Heart right ventricle (tissue), 16 donors: ENCODE measurements around the gene AP4B1. TPM values are rescaled to one million over a fixed set of nuclear protein-coding genes. Genes with fewer than 3 reads are reported as not detected.

Source experiments
- ATAC-seq, 8 donors: fragments of 200-7000 bp; cut with Tn5 transposase; one replicate each; pipeline ENCODE4 v1.9.1; 2020; ENCODE audit warnings: mild to moderate bottlenecking in 8 of 8, moderate library complexity in 8 of 8, moderate number of reproducible peaks in 1 of 8
- DNase-seq, 2 donors: peaks; one replicate each; pipeline ENCODE4 v3.0.0-alpha.2; 2020
- H3K27ac ChIP-seq, 10 donors: fragments of 200-600 bp; sonication (generic) in 2 of 10; one replicate each; pipeline versions ENCODE4 v1.5.0 to v1.8.0; 2020 to 2022; ENCODE audit warnings: mild to moderate bottlenecking in 3 of 10
- H3K27me3 ChIP-seq, 7 donors: fragments of 200-600 bp; one replicate each; pipeline ENCODE4 v1.8.0; 2021 to 2022; ENCODE audit warnings: mild to moderate bottlenecking in 2 of 7
- H3K36me3 ChIP-seq, 9 donors: fragments of 200-600 bp; sonication (generic) in 1 of 9; one replicate each; pipeline versions ENCODE4 v1.5.0 to v1.8.0; 2020 to 2022; ENCODE audit warnings: mild to moderate bottlenecking in 2 of 9
- H3K4me1 ChIP-seq, 9 donors: fragments of 200-600 bp; sonication (generic) in 1 of 9; one replicate each; pipeline versions ENCODE4 v1.5.0 to v1.8.0; 2020 to 2022; ENCODE audit warnings: mild to moderate bottlenecking in 4 of 9
- H3K4me3 ChIP-seq, 10 donors: fragments of 200-600 bp; sonication (generic) in 2 of 10; one replicate each; pipeline versions ENCODE4 v1.5.0 to v1.8.0; 2020 to 2022; ENCODE audit warnings: mild to moderate bottlenecking in 7 of 10, moderate library complexity in 2 of 10
- H3K9me3 ChIP-seq, 11 donors: fragments of 200-600 bp in 10 of 11; sonication (generic) in 2 of 11; one replicate each; pipeline versions ENCODE4 v1.5.0 to v1.8.0; 2013 to 2022; ENCODE audit warnings: mild to moderate bottlenecking in 2 of 11, control low read depth in 1 of 11, moderate library complexity in 1 of 11
- CTCF ChIP-seq, 9 donors: fragments of 200-600 bp; sonication (generic) in 2 of 9; IDR thresholded peaks; one replicate each; pipeline versions ENCODE4 v1.5.0 to v1.8.0; 2021 to 2022; ENCODE audit warnings: antibody characterized with exemption in 9 of 9, mild to moderate bottlenecking in 5 of 9, moderate library complexity in 1 of 9
- WGBS, 2 donors: extraction: QIAGEN DNeasy Blood & Tissue Kit; methylation state at CpG; one replicate each; pipeline ENCODE4 v1.1.7; 2013; ENCODE audit warnings: inconsistent platforms in 1 of 2; 5-methylcytosine and 5-hydroxymethylcytosine counted together
- intact Hi-C, 10 donors: fragments of 100-400 bp; cut with DNase I; formaldehyde crosslinking; loops; one replicate each; pipeline versions ENCODE4 v1.11.1 to v1.14.2; 2022
- polyA plus RNA-seq, 2 donors: library from polyadenylated mRNA; stranded (reverse); fragments of 200-250 nt; gene quantifications; one replicate each; pipeline ENCODE4 v1.2.3, GENCODE V29; 2013
- total RNA-seq, 10 donors: library from RNA; stranded (reverse); fragmentation: NEBNext Ultra II Directional in 3 of 10; extraction: Animal tissue kit (Norgen Biotek cat#: 25700) in 3 of 10; gene quantifications; one replicate each; pipeline versions ENCODE4 v1.2.1 to v1.2.4, GENCODE V29; 2021 to 2023
- donor health status: Arrhythmogenic right ventricular cardiomyopathy.
- donor health status: ischemic (EF 13 %, LVEDD 7.1; RV severe dilation, severe dysfunction).
- donor health status: healthy with polysubstance abuse.
- donor health status: DM: no; HTN: yes; CAD: no.
- donor health status: DM: no; HTN: no; CAD: no.
- donor health status: ischemic (EF 25% LVEDD 6.9; RV normal size, moderate dysfunction).
- donor health status: ischemic (EF 25% LVEDD 5.7; RV mildly dilated, moderate dysfunction).
- donor health status: healthy.
- donor health status: DM: yes; HTN: yes; CAD: no.
- donor health status: Ischemic cardiomyopathy.
- donor health status: ischemic (EF 35%, LVEDD 5.7; RV mildly dilated, moderate dysfunction).
- donor health status: nonischemic (EF 11% LVEDD 7.7; RV severe dilation, severe dysfunction).
- donor health status: DM: yes; HTN: yes; CAD: no.
- donor health status: PGD.
- donor health status: ischemic (EF 29% LVEDD 5.4; RV normal size, mild dysfunction).
- donor health status: nonischemic (EF 23%, LVEDD 6.1; RV moderate dilation, normal function).

Gene AP4B1
- total and polyA plus RNA-seq, 12 donors = 7.5 to 15.4 (median 11.5) TPM

- TF ChIP-seq CTCF (IDR thresholded peaks at IDR 0.05) = no peak
- Histone ChIP-seq H3K27me3 (no peaks in the 10 kb centered on the region), H3K36me3 (no peaks in the 10 kb centered on the region), H3K4me1 (peaks cover 0 to 5% (median 0%) of the 10 kb centered on the region in 9 donors), H3K9me3 (no peaks in the 10 kb centered on the region), H3K27ac (no peak overlapping the region), H3K4me3 (no peak overlapping the region)
- ATAC-seq (no peak), DNase-seq (no peak)
- intact Hi-C loops = no loop called here
- WGBS, 2 donors = 87 to 88% methylated on average over 17 of the region's 17 CpGs
These were observed 17.9 kb downstream of the AP4B1 start for GRCh38 chr1:113886417-113887401.

- no peak overlapping the region for H3K4me3 ChIP-seq
- H3K27me3 ChIP-seq = no peaks in the 10 kb centered on the region
- TF ChIP-seq CTCF (IDR thresholded peaks at IDR 0.05) = no peak
- peaks cover 0 to 8% (median 0%) of the 10 kb centered on the region in 9 donors for H3K4me1 ChIP-seq
- DNase-seq (no peak), ATAC-seq (no peak)
- 80 to 88% methylated on average over 2 of the region's 2 CpGs for WGBS, 2 donors
- H3K27ac ChIP-seq = no peak overlapping the region
- no peaks in the 10 kb centered on the region for H3K36me3 ChIP-seq
- intact Hi-C loops = no loop called here
- no peaks in the 10 kb centered on the region for H3K9me3 ChIP-seq
These were observed 22.9 kb downstream of the AP4B1 start for GRCh38 chr1:113881661-113882060.

GRCh38 chr1:113879739-113880038 lies 24.9 kb downstream of the AP4B1 start:
- WGBS, 2 donors = 96 to 97% methylated on average over 4 of the region's 4 CpGs
- no peaks in the 10 kb centered on the region for H3K27me3 ChIP-seq
- DNase-seq (no peak), ATAC-seq (no peak)
- H3K27ac ChIP-seq = no peak overlapping the region
- H3K9me3 ChIP-seq = no peaks in the 10 kb centered on the region
- no peak overlapping the region for H3K4me3 ChIP-seq
- H3K36me3 ChIP-seq = no peaks in the 10 kb centered on the region
- H3K4me1 ChIP-seq = peaks cover 0 to 8% (median 0%) of the 10 kb centered on the region in 9 donors
- intact Hi-C loops = no loop called here
- no peak for TF ChIP-seq CTCF (IDR thresholded peaks at IDR 0.05)

GRCh38 chr1:113876176-113876575 lies 28.4 kb downstream of the AP4B1 start:
- TF ChIP-seq CTCF (IDR thresholded peaks at IDR 0.05) = no peak
- Histone ChIP-seq H3K27me3 (no peaks in the 10 kb centered on the region), H3K27ac (no peak overlapping the region), H3K4me1 (peaks cover 0 to 38% (median 0%) of the 10 kb centered on the region in 9 donors), H3K4me3 (no peak overlapping the region), H3K36me3 (no peaks in the 10 kb centered on the region), H3K9me3 (no peaks in the 10 kb centered on the region)
- 92 to 95% methylated on average over 5 of the region's 5 CpGs for WGBS, 2 donors
- ATAC-seq (no peak), DNase-seq (no peak)
- intact Hi-C loops = no loop called here
